HG03175 (cell line): ENCODE measurements around the gene FARS2.
"Not testable (repeated sequence)": the region's sequence is repeated elsewhere in the genome, so short reads cannot be mapped to it uniquely, and the experiment has no call there.

Experiments used
- ATAC-seq: cut with Tn5 transposase; IDR thresholded peaks from one replicate; pipeline ENCODE4 v1.9.1; 2021; ENCODE audit warnings: mild to moderate bottlenecking, moderate library complexity; ENCODE audit not compliant: unreplicated experiment

The FARS2 gene

GRCh38 chr6:5562277-5562676 is 301.0 kb downstream of the FARS2 start:
- no peak for ATAC-seq

GRCh38 chr6:5563086-5563485 is 301.8 kb downstream of the FARS2 start:
- no peak for ATAC-seq

GRCh38 chr6:5564746-5565145 is 303.4 kb downstream of the FARS2 start:
- not testable (repeated sequence) for ATAC-seq

- no peak for ATAC-seq
Observed at GRCh38 chr6:5565971-5566370, 304.7 kb downstream of the FARS2 start.

GRCh38 chr6:5566718-5567117 is 305.4 kb downstream of the FARS2 start:
- no peak for ATAC-seq

GRCh38 chr6:5567352-5567751 is 306.0 kb downstream of the FARS2 start:
- no peak for ATAC-seq

- no peak for ATAC-seq
Observed at GRCh38 chr6:5567890-5568289, 306.6 kb downstream of the FARS2 start.

- no peak for ATAC-seq
Observed at GRCh38 chr6:5569491-5569890, 308.2 kb downstream of the FARS2 start.

- ATAC-seq = no peak
Observed at GRCh38 chr6:5570641-5571040, 309.3 kb downstream of the FARS2 start.

GRCh38 chr6:5580736-5581581 is 319.6 kb downstream of the FARS2 start:
- no peak for ATAC-seq

GRCh38 chr6:5582762-5583161 is 321.4 kb downstream of the FARS2 start:
- ATAC-seq = no peak

- no peak for ATAC-seq
Observed at GRCh38 chr6:5583528-5583927, 322.2 kb downstream of the FARS2 start.

- ATAC-seq = no peak
Observed at GRCh38 chr6:5584078-5584482, 322.8 kb downstream of the FARS2 start.

- ATAC-seq = no peak
Observed at GRCh38 chr6:5587648-5588047, 326.3 kb downstream of the FARS2 start.

GRCh38 chr6:5589422-5590141 is 328.3 kb downstream of the FARS2 start:
- no peak for ATAC-seq

GRCh38 chr6:5590187-5590586 is 328.9 kb downstream of the FARS2 start:
- ATAC-seq = no peak

GRCh38 chr6:5592886-5593519 is 331.7 kb downstream of the FARS2 start:
- ATAC-seq = no peak

GRCh38 chr6:5595184-5595583 is 333.9 kb downstream of the FARS2 start:
- ATAC-seq = no peak

- ATAC-seq = no peak
Observed at GRCh38 chr6:5597413-5597812, 336.1 kb downstream of the FARS2 start.

- ATAC-seq = no peak
Observed at GRCh38 chr6:5598123-5598522, 336.8 kb downstream of the FARS2 start.

GRCh38 chr6:5599127-5599526 is 337.8 kb downstream of the FARS2 start:
- ATAC-seq = no peak

- no peak for ATAC-seq
Observed at GRCh38 chr6:5605937-5606336, 344.6 kb downstream of the FARS2 start.
